Measurements from ENCODE around the gene NDUFAF3.

GRCh38 chr3:49016414-49017228, 5.3 kb upstream of the NDUFAF3 start:
- TF ChIP-seq CTCF (IDR thresholded peaks at IDR 0.05) (no peak), POLR2A (IDR thresholded peaks at IDR 0.05; ENCODE audit: low read depth) (no peak), POLR2AphosphoS5 (IDR thresholded peaks at IDR 0.05) (no peak), EP300 (IDR thresholded peaks at IDR 0.05) (no peak)
